GM18526 (cell line): ENCODE results near the gene NAT10.

ENCODE experiments used
- POLR2A ChIP-seq: IDR thresholded peaks from 3 replicates; pipeline ENCODE4 v1.6.1; 2011; ENCODE audit not compliant: insufficient read length; ENCODE audit errors: extremely low read depth

The NAT10 gene

DNA sequence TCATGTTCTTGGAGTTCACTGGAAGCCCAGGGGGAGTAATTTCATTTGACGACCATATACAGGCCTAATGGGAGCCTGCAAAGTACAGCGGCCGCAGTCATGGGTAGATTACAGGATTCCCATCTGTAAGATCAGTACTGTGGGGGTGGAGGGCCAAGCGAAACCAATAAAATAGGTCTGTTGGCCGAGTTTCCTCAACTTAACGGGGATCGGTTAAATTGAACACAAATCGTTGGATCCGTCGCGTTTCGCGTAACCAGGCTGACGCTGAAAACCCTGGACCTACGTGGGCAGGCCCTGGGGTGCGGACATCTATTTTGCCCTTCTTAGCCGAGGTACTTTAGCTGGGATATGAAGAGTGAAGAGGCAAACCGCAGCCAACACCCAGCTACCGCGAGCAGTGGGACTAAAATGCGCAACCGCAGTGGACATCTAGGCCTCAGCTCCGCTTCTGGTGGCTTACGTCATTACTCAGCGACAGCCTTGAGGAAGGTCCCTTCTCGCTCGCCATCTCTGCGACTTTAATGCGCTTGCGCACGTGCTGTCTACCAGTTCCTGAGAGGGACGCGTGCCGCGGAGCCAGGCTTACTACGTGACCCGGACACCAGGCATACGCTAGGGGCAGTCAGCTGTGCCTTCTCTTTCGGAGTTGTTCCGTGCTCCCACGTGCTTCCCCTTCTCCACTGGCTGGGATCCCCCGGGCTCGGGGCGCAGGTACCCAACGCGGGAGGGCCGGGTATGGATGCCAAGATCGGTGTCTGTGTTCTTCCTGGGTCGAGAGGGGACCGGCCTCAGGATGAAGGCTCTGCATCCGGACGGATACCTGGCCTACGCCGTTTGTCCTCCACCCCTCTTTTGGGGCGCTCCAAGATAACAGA is at the start of gene NAT10:
Gene NAT10 (plus strand): TSS at position 551 of the 878 bp plus-strand sequence. CDS start 2,597 bp downstream, outside the sequence.
- TF ChIP-seq POLR2A = peak; percentile 88

DNA sequence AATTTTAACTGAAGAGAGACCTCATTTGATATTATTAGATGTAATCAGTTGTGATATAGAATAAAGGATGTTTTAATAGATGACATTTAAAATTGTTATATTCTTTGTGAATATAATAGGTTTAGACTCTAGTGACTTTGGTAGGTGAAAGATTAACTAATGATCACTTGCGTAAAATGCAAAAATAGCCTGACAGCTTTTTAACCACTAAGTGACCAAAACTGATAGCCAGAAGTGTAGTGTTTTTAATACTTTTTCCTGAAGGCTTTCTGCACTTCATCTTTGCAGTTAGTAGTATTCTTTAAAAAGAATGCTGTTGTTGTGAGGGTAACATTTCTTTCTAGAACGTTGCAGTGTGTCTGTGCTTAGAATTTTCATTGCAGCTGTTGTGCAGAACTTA is 48.8 kb upstream of the NAT10 start:
- TF ChIP-seq POLR2A = no peak

DNA sequence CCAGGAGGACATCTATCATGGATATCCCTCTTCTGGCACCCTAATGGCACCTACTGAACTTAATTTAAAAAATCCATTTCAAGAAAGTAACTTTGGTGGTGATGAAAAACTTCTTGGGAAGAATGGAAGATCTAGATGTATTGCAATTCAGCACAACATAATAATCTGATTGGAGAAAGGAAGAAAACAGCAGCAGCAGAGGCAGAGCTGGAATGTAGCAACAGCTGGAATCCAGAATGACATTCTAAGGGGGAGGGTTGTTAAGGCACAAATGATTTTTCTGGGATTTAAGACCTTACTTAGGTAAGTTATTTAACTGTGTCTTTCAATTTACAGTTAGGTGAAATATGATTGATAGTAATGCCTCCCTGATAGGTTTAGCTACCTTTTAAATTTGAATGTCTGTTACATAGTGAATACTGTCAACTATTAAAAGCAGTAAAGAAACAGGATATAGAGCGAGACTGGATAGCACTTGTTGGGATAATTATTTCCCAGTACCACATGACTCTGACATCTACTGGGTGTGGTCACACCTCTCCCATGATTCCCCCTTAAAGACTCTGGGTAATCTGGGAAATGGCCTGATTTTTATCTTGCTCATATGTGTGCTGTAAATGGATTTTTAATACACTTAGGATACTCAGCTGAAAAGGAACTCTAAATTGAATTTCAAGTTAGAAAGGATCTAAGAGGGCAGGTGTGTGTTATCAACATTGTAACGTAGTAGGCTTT is 42.2 kb upstream of the NAT10 start:
- no peak for TF ChIP-seq POLR2A

DNA sequence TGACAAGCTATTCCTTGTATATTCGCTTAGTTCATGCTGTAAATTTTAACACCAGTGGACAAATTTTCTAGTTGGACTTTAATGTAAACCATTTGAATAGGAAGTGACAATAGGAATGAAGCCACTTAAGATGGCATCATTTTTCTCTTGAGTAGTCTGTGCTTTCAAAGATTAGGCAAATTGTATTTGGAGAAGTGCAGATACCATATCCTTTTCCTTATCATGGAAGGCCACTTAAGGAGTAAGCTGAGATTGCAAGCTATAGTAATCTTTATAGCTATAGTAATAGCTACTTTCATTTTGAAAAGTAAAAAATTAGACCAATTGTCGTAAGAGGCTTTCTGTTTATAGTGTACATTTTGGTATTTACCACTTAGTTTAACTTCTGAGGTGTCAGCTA is 41.1 kb upstream of the NAT10 start:
- TF ChIP-seq POLR2A = no peak

DNA sequence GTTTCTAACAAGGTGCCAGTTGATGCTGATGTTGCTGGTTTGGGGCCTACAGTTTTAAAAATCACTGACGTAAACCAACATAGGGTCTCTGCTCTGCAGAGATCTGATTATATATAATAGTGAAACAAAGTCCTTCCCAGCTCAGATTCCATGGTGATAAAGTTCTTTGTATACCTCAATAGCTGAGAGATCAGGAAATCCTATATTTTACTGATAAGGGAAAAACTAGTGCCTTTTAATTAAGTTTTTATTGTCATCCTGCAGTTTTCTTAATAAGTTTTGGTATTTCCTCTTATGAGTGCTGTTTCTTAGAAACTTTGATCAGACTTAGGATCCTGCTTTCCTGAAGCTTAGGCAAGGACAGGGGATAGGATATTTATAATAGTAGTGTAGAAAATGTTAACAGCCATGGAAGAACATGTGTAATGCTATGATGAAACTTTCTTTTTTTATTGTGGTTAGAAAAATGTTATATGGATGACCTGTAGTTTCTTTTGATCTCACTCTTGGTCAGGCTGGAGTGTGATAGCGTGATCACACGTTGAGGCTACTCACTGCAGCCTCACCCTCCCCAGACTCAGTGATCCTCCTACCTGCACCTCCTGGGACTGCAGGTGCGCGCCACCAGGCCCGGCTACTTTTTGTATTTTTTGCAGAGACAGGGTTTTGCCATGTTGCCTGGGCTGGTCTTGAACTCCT is 39.8 kb upstream of the NAT10 start:
- no peak for TF ChIP-seq POLR2A

DNA sequence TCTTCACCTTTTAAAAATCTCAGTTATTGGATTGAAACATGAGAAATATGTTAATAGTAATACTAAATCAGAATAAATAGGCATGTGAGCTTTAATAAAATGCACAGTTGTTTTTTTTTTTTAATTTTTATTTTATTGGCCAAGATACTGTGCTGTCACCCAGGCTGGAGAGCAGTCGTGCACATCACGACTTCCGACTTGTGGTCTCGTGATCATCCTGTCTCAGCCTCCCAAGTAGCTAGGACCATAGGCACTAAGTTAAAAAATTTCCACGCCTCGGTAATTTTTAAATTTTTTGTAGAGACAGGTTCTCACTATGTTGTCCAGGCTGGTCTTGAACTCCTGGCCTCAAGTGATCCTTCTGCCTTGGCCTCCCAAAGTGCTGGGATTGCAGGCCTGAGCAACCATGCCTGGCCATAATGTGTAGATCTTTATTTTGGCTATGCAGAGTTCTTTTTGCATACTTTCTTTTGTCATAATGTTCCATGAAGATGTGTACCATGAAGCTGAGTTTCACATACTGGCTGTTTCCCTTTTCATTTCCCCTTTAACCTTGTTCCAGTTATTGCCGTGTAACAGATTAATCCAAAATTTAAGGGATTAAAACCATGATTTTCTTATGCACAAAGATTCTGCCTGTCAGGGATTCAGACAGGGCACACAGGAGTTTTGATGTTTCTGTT is 37.9 kb upstream of the NAT10 start:
- no peak for TF ChIP-seq POLR2A

DNA sequence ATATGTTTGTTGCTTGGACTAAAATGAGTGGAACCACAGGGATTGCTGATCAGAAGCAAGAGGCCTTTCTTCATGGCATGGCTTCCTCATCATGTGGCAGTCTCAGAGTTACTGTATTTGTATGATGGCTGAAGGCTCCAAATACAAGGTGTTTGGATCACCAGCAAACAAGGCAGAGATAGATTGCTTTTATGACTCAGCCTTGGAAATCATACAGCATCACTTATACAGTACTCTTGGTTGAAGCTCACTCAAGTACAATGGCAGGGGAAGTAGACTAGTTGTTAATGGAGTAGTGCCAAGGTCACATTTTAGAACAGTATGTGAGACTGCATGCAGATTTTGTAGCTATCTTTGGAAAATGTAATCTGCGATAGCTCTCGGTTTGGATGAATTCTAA is 37.3 kb upstream of the NAT10 start:
- no peak for TF ChIP-seq POLR2A

DNA sequence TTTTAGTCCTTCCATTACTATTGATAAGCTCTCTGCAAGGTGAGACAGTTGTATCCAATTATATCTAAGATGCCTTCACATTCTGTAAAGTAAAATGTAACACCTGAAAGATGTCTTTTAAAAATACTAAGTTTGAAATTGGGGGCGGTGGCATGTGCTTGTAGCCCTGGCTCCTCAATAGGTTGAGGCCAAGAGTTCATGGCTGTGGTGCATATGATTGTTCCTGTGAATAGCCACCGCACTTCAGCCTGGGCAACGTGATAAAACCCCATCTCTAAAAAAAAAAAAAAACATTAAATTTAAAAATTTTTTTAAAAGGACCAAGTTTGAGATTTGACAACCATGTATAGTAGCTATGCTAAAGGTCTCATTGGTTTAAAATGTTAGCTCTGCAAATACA is 33.4 kb upstream of the NAT10 start:
- no peak for TF ChIP-seq POLR2A

DNA sequence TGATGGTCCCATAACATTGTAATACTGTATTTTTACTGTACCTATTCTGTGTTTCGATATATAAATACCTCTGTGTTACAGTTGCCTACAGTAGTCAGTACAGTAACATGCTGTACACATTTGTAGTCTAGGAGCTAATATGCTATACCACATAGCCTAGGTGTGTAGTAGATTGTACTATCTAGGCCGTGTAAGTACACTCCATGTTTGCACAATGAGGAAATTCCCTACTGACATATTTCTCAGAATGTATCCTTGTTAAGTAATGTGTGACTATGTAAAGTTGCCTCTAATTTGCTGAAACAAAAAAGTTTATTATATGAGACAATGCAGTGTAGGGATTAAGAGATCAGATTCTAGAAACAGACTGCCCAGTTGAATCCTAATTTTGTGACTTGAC is 32.6 kb upstream of the NAT10 start:
- TF ChIP-seq POLR2A = no peak

DNA sequence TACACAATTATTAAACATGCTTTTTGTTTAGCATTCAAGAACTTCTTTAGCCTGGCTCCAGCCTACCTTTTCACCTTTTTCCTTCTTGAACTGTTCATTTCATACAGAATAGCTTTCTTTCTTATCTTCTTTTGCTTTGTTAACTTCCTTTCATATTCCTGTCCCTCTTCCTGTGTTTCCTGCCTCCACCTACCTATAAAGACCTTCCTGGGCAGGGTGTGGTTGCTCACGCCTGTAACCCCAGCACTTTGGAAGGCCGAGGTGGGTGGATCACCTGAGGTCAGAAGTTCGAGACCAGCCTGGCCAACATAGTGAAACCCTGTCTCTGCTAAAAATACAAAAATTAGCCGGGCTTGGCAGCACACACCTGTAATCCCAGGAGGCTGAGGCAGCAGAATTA is 31.0 kb upstream of the NAT10 start:
- TF ChIP-seq POLR2A = no peak

DNA sequence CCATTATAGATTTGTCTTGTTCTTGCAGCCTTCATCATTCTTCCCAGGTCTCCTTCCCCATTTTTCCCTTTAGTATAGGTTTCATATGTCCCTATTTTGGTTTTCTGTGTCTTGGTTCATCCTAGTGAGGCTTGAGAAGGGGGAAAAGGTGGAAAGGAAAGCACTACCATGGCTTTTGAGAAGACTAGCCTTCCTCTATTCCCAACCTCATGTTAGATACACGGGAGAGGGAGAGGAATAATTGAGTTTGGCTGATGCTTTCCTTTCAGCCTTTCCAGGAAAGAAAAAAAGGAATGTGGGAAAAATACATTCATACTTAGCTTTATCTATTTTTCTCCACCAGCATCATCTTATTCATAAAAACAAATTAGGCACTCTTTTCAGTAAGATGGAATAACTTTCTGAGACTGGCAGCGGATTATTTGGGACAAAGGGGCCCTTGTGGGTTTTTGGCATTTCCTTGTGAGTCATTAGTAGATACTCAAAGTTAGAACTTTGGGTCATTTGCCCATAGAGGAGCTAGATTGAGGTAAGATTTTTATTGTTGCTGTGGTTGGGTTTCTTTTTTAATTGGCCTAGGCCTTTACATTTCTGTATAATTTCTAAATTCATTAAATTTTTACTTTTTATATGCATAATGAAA is 30.1 kb upstream of the NAT10 start:
- TF ChIP-seq POLR2A = no peak

DNA sequence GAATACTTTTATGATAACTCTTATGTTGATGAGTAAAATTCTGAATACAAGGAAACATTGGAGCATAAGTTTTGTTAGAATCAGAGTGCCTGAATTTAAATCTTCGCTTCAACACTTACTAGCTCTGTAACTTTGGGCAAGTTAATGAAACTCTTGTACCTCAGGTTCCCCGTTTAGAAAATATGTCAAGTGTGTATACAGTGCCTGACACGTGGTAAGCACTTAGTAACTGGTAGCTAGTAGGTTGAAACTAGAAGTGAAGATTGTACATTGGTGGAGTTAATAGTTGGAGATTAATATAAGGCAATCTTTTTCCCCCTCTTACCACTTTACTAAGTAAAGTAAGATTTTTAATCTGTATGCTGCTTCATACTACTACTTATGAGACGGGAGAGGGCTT is 24.8 kb upstream of the NAT10 start:
- TF ChIP-seq POLR2A = no peak

DNA sequence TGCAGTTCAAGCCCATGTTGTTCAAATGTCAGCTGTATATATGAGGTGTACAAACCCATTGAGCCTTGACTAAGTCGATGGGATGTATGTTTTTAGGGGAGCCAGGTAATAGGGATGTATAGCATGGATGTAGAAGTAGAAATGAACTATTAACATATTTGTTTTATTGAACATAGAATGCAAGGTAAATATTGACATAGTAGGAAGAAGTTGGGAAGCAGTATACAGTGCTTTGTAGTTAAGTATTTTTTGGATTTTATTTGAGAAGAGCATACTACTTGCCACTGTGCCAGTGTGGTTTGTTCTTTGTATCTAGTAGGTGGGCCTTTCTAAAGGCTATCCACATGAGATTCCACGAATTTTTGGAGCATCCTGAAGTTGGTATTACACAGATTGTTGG is 20.8 kb upstream of the NAT10 start:
- TF ChIP-seq POLR2A = no peak

DNA sequence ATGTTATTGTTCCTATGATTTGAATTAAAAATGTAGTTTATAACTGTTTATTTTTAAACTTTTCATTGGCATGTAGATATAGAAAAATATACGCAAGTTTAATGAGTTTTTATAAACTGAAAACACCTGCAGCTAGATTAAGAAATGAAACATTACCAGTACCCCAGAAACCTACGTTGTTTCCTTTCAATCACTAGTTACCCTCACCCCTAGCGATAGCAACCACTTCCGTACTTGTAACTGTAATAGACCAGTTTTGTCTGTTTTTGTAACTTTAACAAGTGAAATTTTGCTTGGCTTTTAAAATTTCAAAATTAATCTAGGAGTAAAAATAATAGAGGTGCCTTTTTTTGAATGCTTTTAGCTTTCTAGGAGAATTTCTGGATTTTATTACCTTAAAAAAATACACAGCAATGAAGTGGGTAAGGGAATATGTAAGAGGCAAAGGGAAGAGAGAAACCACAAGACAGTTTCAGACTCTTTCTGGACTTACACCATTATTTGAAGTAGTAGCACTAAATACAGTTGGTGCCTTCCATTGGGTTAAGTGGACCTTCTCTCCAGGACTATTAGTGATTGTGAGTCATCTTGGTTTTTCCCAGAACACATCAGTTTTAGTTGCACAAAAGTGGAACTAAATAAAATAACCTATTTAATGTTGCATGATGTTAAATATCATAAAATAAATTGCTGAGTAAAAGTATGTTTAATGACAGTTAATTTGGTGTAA is 18.7 kb upstream of the NAT10 start:
- no peak for TF ChIP-seq POLR2A
